Measurements from ENCODE around the gene NCBP3.

The NCBP3 gene

DNA sequence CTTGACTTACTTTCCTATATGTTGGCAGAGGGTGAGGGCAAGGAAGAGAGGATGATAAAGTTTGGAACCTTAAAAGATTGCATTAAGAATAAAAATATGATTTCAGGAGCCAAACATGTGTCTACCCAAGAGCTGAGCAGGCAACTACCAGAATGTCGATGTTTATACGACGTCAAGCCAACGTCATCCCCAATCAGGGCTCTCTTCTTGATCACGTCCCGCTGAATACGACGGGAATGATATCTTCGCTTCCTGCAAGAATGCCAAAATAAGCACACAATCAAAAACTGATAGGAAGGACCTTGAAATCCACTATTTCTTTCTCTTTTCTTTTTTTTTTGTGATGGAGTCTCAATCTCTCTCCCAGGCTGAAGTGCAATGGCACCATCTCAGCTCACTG is 24.9 kb downstream of the NCBP3 start:
- H3K27me3 ChIP-seq (ENCODE audit: insufficient read depth, low read length) = no peaks in the 10 kb centered on the region
- H3K4me2 ChIP-seq (ENCODE audit: low read length) = no peak overlapping the region
- H3K9ac ChIP-seq (ENCODE audit: low read length) = no peak overlapping the region
- H2AFZ ChIP-seq (ENCODE audit: low read length) = no peak overlapping the region
- H3K4me3 ChIP-seq (ENCODE audit: low read depth, low read length, poor library complexity, severe bottlenecking) = no peak overlapping the region
- no peak overlapping the region for H3K27ac ChIP-seq (ENCODE audit: low read depth, low read length, poor library complexity, severe bottlenecking)
- peaks cover 88% of the 10 kb centered on the region for H3K36me3 ChIP-seq (ENCODE audit: insufficient read depth, low read length)
- H3K9me2 ChIP-seq (ENCODE audit: low read depth, low read length) = no peaks in the 10 kb centered on the region
- H4K20me1 ChIP-seq (ENCODE audit: insufficient read depth, low read length) = no peaks in the 10 kb centered on the region
- TF ChIP-seq EZH2 (IDR thresholded peaks at IDR 0.05; ENCODE audit: borderline replicate concordance, low read length) (no peak), CTCF (IDR thresholded peaks at IDR 0.05; ENCODE audit: low read length) (no peak)
- H3K4me1 ChIP-seq (ENCODE audit: insufficient read depth, low read length, severe bottlenecking) = peaks cover 6% of the 10 kb centered on the region
- H3K9me3 ChIP-seq (ENCODE audit: low read length) = no peaks in the 10 kb centered on the region
- 0 out of 2 replicates have a peak, but pooled peaks cover 3% of the 10 kb centered on the region for H3F3A ChIP-seq (ENCODE audit: insufficient read depth, low read length)
- H3K79me2 ChIP-seq (ENCODE audit: insufficient read depth, low read length) = no peaks in the 10 kb centered on the region

GRCh38 chr17:3818786-3819185 is 27.3 kb downstream of the NCBP3 start:
- peaks cover 85% of the 10 kb centered on the region for H3K36me3 ChIP-seq (ENCODE audit: insufficient read depth, low read length)
- no peak overlapping the region for H3K4me2 ChIP-seq (ENCODE audit: low read length)

GRCh38 chr17:3817851-3818605 is 28.0 kb downstream of the NCBP3 start:
- no peaks in the 10 kb centered on the region for H3K9me2 ChIP-seq (ENCODE audit: low read depth, low read length)
- no peak overlapping the region for H3K9ac ChIP-seq (ENCODE audit: low read length)
- peaks cover 6% of the 10 kb centered on the region for H3K4me1 ChIP-seq (ENCODE audit: insufficient read depth, low read length, severe bottlenecking)
- no peaks in the 10 kb centered on the region for H3K27me3 ChIP-seq (ENCODE audit: insufficient read depth, low read length)
- peaks cover 86% of the 10 kb centered on the region for H3K36me3 ChIP-seq (ENCODE audit: insufficient read depth, low read length)
- no peak overlapping the region for H3K27ac ChIP-seq (ENCODE audit: low read depth, low read length, poor library complexity, severe bottlenecking)
- H3K79me2 ChIP-seq (ENCODE audit: insufficient read depth, low read length) = no peaks in the 10 kb centered on the region
- H2AFZ ChIP-seq (ENCODE audit: low read length) = no peak overlapping the region
- no peak overlapping the region for H3K4me2 ChIP-seq (ENCODE audit: low read length)
- H3F3A ChIP-seq (ENCODE audit: insufficient read depth, low read length) = no peaks in the 10 kb centered on the region
- no peaks in the 10 kb centered on the region for H4K20me1 ChIP-seq (ENCODE audit: insufficient read depth, low read length)
- TF ChIP-seq CTCF (IDR thresholded peaks at IDR 0.05; ENCODE audit: low read length) (no peak), EZH2 (IDR thresholded peaks at IDR 0.05; ENCODE audit: borderline replicate concordance, low read length) (no peak)
- no peaks in the 10 kb centered on the region for H3K9me3 ChIP-seq (ENCODE audit: low read length)
- H3K4me3 ChIP-seq (ENCODE audit: low read depth, low read length, poor library complexity, severe bottlenecking) = no peak overlapping the region

More at GRCh38 chr17:3818786-3819185, 27.3 kb downstream of the NCBP3 start:
- Histone ChIP-seq H3K27ac (ENCODE audit: low read depth, low read length, poor library complexity, severe bottlenecking) (no peak overlapping the region), H3K9ac (ENCODE audit: low read length) (no peak overlapping the region), H4K20me1 (ENCODE audit: insufficient read depth, low read length) (no peaks in the 10 kb centered on the region), H3K27me3 (ENCODE audit: insufficient read depth, low read length) (no peaks in the 10 kb centered on the region), H3K4me1 (ENCODE audit: insufficient read depth, low read length, severe bottlenecking) (peaks cover 6% of the 10 kb centered on the region), H3K79me2 (ENCODE audit: insufficient read depth, low read length) (no peaks in the 10 kb centered on the region), H3K4me3 (ENCODE audit: low read depth, low read length, poor library complexity, severe bottlenecking) (no peak overlapping the region), H3F3A (ENCODE audit: insufficient read depth, low read length) (no peaks in the 10 kb centered on the region), H2AFZ (ENCODE audit: low read length) (no peak overlapping the region), H3K9me3 (ENCODE audit: low read length) (no peaks in the 10 kb centered on the region), H3K9me2 (ENCODE audit: low read depth, low read length) (no peaks in the 10 kb centered on the region)
- TF ChIP-seq CTCF (IDR thresholded peaks at IDR 0.05; ENCODE audit: low read length) (no peak), EZH2 (IDR thresholded peaks at IDR 0.05; ENCODE audit: borderline replicate concordance, low read length) (no peak)

Data from OCI-LY1 (cell line).